CD4-positive, alpha-beta T cell treated with Interleukin-10 for 1 hour (primary cell): Measurements from ENCODE around the gene PSD2.

Experiments used
- DNase-seq: peaks from one replicate; pipeline ENCODE4 v3.0.0-alpha.2; 2020

The PSD2 gene

DNA sequence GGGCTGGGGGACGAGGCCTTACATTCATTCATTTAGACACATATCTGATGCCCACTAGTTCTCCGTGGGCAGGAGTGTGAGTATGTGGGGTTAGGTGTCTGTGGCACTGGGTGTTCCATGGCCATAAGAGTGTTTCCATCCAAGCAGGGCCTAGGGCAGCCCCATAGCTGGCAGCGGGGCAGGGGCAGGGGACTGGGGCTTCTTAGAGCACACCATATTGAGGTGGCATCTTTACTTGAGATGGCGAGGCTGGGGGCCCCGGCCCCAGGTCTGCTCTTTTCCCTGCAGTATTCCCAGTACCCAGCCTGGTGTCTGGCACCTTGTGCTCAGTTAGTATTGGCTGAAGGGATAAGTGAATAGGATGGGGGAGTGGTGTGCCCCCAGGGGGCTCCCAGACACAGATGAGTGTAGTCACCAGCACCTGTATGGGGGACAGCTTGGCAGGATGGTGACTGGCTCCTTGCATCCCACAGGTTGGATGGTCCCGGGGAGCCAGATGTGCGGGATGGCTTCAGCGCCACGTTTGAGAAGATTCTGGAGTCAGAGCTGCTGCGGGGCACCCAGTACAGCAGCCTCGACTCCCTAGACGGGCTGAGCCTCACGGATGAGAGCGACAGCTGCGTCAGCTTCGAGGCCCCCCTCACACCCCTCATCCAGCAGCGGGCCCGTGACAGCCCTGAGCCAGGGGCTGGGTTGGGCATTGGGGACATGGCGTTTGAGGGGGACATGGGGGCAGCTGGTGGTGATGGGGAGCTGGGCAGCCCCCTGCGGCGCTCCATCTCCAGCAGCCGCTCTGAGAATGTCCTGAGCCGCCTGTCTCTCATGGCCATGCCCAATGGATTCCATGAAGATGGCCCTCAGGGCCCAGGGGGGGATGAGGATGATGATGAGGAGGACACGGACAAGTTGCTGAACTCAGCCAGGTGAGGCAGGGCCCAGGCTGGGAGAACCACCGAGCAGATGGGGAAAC is 17.5 kb downstream of the PSD2 start:
- no peak for DNase-seq

GRCh38 chr5:139814191-139814601 is 18.6 kb downstream of the PSD2 start:
- DNase-seq = no peak

- no peak for DNase-seq
Measured at GRCh38 chr5:139814704-139815280, 19.2 kb downstream of the PSD2 start.

DNA sequence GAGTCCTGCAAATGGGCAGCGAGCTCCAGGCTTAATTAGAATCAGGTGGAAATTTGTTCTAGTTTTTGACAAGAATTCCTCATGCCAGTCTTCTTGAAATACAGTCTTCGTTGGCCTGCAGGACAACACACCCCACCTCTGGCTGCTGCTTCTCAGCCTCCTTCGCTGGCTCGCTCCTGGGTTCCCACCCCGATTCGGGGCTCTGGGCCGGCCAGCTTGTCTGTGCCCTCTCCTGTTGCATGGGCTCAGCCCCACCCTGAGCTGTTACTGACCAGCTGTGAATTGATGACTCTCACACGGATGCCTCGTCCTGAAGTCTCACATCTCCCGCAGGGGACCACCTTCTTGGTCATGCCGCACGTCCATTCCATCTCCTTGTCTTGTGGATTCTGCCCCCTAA is 21.0 kb downstream of the PSD2 start:
- no peak for DNase-seq

- DNase-seq = no peak
Measured at GRCh38 chr5:139817362-139817761, 21.8 kb downstream of the PSD2 start.

DNA sequence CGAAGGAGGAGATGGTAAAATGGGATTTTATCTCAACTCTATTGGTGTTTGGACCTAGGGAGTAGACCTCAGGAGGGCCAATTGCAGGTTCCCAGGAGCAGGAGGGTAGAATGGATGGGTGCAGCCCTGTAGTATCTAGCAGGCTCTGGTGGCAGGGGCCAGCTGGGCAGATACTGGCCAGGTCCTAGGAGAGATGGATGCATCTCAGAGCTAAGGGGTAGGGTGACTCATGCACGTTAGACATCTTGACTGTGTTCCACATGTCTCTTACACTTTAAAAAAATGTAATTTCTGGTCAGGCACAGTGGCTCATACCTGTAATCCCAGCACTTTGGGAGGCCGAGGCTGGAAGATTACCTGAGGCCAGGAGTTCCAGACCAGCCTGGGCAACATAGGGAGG is 22.4 kb downstream of the PSD2 start:
- no peak for DNase-seq

DNA sequence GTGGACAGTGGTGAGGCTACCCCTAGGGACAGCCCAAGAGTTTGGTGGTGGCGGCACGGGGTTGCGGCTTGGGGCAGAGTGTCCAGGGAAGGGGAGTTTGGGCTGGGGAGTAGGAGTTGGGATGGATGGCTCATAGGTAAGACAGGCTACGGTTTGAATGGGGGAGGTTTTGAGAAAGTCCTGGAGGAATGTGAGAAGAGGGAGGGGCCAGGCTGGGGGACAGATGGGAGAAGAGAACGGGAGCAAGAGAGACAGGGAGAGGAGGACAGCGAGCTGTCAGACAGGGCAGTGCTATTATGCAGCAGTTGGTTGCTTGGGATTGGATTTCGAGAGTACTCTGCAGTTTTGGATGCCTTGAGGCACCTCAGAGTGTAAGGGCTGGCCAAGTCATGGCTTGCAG is 24.5 kb downstream of the PSD2 start:
- DNase-seq = no peak

GRCh38 chr5:139820606-139821005 is 25.0 kb downstream of the PSD2 start:
- no peak for DNase-seq

DNA sequence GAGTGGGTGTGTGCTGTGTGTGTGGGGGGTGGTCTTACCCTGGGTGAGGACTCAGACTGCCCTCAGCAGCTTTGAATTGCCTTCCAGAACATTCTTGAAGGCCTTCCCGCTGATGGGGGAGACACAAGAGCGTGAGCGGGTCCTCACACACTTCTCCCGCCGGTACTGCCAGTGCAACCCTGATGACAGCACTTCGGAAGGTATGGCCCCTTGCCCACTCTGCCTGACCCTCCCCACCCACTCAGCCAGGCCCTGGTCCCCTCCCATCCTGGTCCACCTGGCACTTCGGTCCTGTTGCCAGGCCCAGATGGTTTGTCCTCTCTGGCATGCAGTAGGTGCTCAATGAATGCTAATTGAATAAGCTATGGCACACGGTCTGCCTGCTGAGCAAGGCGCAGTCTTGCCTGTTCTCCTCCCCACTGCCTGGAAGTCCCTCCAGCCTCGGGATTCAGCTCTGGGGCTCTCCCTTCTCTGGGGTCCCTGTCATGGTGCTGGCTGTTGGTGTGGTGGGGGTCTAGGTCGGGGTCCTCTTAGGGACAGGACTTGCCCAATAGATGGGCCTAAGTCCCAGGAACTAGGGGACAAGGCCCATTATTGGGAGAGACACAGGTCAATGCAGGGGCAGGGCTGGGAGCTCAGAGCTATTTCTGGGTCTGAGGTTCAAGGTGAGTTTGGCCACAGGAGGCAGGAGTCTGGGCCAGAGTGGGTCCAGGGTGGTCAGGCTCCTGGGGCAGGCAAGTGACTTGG is 26.4 kb downstream of the PSD2 start:
- DNase-seq = no peak

DNA sequence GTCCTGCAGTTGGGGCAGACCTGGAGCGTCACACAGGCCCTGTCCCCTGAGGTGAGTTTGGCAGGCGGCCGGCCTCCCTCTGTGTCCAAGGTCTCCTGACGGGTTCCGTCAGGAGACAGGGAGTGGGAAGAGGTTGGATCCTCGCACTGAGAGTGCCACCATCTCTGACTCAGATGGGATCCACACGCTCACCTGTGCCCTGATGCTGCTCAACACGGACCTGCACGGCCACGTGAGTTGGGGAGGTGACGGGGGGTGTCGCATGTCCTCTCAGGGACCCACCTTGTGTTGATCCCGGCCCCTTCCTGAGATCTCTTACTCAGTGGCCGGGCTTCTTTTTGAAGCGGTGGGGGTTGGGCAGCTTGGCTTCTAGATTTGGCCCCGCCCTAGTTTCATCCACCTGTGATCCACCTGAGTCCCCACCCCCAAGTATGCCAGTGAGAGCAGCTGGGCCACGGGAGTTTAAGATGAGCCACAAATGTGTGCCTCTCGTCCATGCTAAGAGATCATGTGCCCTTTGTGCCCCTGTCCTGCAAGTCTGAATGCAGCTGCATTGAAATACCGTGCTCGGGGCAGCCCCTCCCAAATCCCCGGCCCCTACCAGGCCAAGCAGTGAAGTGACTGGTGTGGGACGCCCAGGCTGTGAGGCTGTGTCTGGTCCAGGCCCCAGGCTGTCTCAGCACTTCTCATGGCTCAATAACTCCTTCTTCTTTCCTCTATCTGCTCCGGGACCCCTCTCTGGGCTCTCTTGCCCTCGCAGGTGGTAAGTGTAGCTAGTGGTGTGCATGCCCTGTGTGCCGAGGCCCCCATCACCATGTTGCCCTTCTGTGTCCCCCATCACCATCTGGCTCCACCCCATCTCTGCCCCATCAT is 27.2 kb downstream of the PSD2 start:
- no peak for DNase-seq

GRCh38 chr5:139823757-139824355 is 28.2 kb downstream of the PSD2 start:
- DNase-seq = no peak

- no peak for DNase-seq
Measured at GRCh38 chr5:139825690-139826089, 30.1 kb downstream of the PSD2 start.

GRCh38 chr5:139828207-139828895 is 32.7 kb downstream of the PSD2 start:
- DNase-seq = no peak

- no peak for DNase-seq
Measured at GRCh38 chr5:139829471-139829870, 33.9 kb downstream of the PSD2 start.

DNA sequence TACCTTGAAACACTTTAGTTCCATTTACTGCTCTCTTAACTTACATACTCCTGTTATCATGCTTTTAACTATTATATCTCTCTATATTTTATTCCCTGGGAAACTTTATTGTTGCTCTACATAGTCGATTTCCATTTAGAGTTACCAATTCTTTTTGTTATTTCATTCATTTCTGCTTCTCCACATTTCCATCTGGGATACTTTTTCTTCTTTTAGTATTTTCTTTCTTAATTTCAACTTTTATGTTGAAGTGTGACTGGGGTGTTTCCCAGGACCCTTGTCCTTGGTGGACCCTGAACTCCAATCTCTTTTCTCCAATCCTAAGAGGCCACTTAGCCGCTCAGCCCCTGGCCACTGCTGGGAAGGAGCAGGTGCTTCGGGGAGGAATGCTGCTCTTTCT is 36.0 kb downstream of the PSD2 start:
- DNase-seq = no peak

DNA sequence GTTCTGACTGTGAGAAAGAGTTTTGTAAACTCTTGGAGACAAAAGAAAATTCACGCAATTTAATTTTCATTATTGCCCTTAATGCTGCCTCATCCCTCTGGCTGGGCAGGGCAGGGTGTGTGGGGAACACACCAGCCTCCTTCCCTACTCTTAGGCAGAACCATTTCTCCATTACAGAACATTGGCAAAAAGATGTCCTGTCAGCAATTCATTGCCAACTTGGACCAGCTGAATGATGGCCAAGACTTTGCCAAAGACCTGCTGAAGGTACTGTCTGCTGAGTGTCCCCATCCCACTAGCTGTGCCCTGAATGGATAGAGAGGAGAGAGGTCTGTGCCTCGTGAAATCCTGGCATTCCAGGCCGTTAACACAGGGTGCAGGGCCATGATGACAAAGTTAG is 37.9 kb downstream of the PSD2 start:
- DNase-seq = no peak

DNA sequence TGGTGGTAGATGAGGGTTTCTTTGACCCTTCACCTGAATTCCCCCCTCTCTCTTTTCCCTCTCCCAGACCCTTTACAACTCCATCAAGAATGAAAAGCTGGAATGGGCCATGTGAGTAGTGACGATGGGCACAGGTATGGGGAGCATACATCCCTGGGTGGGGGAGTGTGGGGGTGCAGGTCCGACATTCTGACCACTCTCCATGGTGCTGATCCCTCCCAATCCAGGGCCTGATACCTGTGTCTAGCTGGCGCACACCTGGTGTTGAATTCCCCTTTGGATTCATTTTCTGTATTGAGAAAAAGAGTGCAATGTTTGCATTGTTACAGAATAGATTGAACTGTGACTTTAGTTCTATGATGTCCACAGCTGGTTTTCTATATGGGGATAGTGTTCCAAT is 40.0 kb downstream of the PSD2 start:
- no peak for DNase-seq

DNA sequence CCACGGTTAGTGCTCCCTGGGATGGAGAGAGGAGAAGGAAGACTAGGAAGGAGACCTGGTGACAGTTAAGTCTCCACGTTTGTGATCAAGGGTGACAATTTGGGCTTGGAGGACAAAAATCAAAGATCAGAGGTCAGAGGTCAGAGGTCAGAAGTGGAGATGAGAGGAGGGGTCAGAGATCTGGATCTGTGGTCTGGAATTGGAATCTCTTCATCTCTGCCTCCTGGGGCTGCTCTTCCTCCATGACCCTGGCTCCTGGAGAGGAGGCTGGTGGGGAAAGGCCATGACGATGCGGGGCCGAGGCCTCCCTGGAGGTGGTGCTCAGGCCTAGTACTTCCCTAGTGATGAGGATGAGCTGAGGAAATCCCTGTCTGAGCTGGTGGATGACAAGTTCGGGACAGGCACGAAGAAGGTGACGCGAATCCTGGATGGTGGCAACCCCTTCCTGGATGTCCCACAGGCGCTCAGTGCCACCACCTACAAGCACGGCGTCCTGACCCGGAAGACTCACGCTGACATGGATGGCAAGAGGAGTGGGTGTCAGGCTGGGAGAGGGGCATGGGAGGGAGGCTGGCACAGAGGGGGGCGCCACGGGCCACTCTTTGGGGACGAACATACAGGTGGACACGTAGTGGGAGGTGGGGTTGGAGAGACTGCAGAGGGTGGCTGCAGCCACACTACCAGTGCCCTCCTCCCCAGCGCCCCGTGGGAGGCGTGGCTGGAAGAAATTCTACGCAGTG is 41.0 kb downstream of the PSD2 start:
- DNase-seq = no peak

- DNase-seq = no peak
Measured at GRCh38 chr5:139837711-139838380, 42.2 kb downstream of the PSD2 start.
